HL-60 (cell line): ENCODE data around the gene TBX20.
"Not testable (repeated sequence)": the region's sequence is repeated elsewhere in the genome, so short reads cannot be mapped to it uniquely, and the experiment has no call there.

ENCODE experiments used
- DNase-seq, 2 experiments: peaks; one replicate each; pipeline ENCODE4 v3.0.0-alpha.2; 2010 to 2020; ENCODE audit warnings: low read depth in 1 of 2, low spot score in 1 of 2
- H3K27ac ChIP-seq: fragments of 250-450 bp; sonication (Bioruptor Pico); replicated peaks from 2 replicates; pipeline ENCODE4 v1.5.1; 2020; ENCODE audit warnings: mild to moderate bottlenecking, moderate library complexity
- H3K27me3 ChIP-seq: fragments of 250-450 bp; sonication (Bioruptor Pico); 2 replicates; pipeline ENCODE4 v1.5.1; 2021; ENCODE audit warnings: mild to moderate bottlenecking, moderate library complexity; ENCODE audit not compliant: insufficient read depth, poor library complexity, severe bottlenecking
- H3K4me3 ChIP-seq: replicated peaks from 2 replicates; pipeline ENCODE4 v1.5.1; 2011; ENCODE audit warnings: mild to moderate bottlenecking, control low read depth, low read length; ENCODE audit not compliant: insufficient read depth
- CTCF ChIP-seq: IDR thresholded peaks from one replicate; pipeline ENCODE4 v1.5.1; 2011; ENCODE audit warnings: low read length, control low read depth, inconsistent platforms; ENCODE audit not compliant: insufficient read depth
- GABPA ChIP-seq: IDR thresholded peaks from 2 replicates; pipeline ENCODE4 v1.6.1; 2012; ENCODE audit warnings: low read depth
- POLR2AphosphoS5 ChIP-seq: IDR thresholded peaks from 2 replicates; pipeline ENCODE4 v1.6.1; 2012; ENCODE audit warnings: low read depth
- REST ChIP-seq: IDR thresholded peaks from 2 replicates; pipeline ENCODE4 v1.6.1; 2012; ENCODE audit warnings: low read depth; ENCODE audit not compliant: insufficient replicate concordance
- SPI1 ChIP-seq: IDR thresholded peaks from 2 replicates; pipeline ENCODE4 v1.6.1; 2012; ENCODE audit warnings: low read depth, mild to moderate bottlenecking, borderline replicate concordance

The TBX20 gene

GRCh38 chr7:35241884-35242283, 12.0 kb downstream of the TBX20 start:
- H3K4me3 ChIP-seq, result no peak overlapping the region
- no peak for TF ChIP-seq CTCF
- no peak for TF ChIP-seq POLR2AphosphoS5
- TF ChIP-seq GABPA, result no peak
- no peak for TF ChIP-seq REST
- no peak for TF ChIP-seq SPI1
- DNase-seq, result no peak

GRCh38 chr7:35241436-35241835, 12.5 kb downstream of the TBX20 start:
- no peak overlapping the region for H3K4me3 ChIP-seq
- H3K27me3 ChIP-seq, result peaks cover 2% of the 10 kb centered on the region
- TF ChIP-seq GABPA, result no peak
- TF ChIP-seq REST, result no peak
- TF ChIP-seq SPI1, result 0 out of 2 replicates have a peak, but pooled peaks have one; percentile 21
- no peak overlapping the region for H3K27ac ChIP-seq
- no peak for DNase-seq

More at GRCh38 chr7:35241884-35242283, 12.0 kb downstream of the TBX20 start:
- no peak overlapping the region for H3K27ac ChIP-seq
- peaks cover 2% of the 10 kb centered on the region for H3K27me3 ChIP-seq

DNA sequence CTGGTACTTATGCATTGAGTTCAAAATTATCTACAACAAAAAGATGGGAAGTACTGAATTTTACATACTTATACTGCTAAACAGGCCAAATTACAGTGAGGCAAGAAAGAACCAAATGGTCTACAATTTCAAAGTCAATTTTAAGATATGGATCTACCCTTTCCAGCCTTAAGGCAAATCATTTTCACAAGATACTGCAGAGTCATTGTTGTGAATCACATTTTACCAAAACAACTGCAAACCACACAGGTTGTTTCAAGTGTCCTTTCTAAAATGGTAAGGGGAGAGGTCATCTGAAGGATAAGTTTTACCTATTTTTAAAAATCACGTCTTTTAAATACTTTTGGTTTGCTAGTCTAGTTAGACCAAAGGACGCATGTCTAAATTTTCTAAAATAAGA, 12.9 kb downstream of the TBX20 start:
- H3K27ac ChIP-seq, DNase-seq, H3K4me3 ChIP-seq, H3K27me3 ChIP-seq: not testable (repeated sequence)

GRCh38 chr7:35238456-35238855, 15.4 kb downstream of the TBX20 start:
- not testable (repeated sequence) for H3K4me3 ChIP-seq, DNase-seq, H3K27me3 ChIP-seq, H3K27ac ChIP-seq

DNA sequence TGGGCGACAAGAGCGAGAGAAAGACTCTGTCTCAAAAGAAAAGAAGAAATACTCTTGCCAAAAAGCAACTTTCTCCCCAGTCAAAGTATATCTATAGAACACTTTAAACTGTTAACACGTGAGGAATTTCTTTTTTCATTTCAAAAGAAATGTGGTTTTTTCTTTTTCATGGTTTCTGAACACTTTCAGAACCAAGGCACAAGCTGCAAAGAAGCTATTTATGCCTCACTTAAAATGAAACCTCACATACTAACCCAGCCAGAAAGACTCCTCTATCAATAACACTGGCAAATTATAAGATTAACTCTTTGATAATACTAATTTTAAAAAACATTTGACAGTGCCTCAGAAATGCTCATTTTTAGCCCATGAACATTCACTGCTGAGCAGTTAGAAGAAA, 20.9 kb downstream of the TBX20 start:
- Histone ChIP-seq H3K27ac (no peak overlapping the region), H3K27me3 (no peaks in the 10 kb centered on the region), H3K4me3 (no peak overlapping the region)
- TF ChIP-seq SPI1 (no peak), POLR2AphosphoS5 (no peak), REST (no peak), CTCF (no peak), GABPA (no peak)
- no peak for DNase-seq

DNA sequence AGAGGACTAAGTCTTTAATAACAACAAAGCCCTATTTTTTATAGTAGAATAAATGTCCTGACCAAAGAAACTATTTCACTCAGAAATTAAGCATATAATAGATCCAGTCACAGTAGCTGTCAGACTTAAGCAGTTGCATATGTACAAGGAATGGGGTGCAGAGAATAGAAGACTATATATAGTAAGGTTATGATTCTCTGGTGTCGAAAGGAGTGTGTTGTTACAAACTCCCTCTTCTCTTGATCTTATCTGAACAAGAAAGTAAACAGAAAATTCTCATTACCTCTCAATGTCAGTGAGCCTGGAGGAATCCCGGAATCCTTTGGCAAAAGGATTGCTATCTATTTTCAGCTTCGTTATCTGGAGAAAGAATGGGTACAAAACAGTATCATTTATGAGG, 22.7 kb downstream of the TBX20 start:
- not testable (repeated sequence) for DNase-seq, H3K27ac ChIP-seq, H3K27me3 ChIP-seq, H3K4me3 ChIP-seq

- H3K4me3 ChIP-seq, DNase-seq, H3K27ac ChIP-seq, H3K27me3 ChIP-seq: not testable (repeated sequence)
Measured at GRCh38 chr7:35229116-35229780, 24.7 kb downstream of the TBX20 start.
